GM23338 (cell line): ENCODE measurements around the gene FAF1. TPM values are rescaled to one million over a fixed set of nuclear protein-coding genes. Genes with fewer than 3 reads are reported as not detected.

Source experiments
- ATAC-seq: fragments of 200-7000 bp; cut with Tn5 transposase; 3 replicates; pipeline ENCODE4 v1.9.1; 2020
- DNase-seq: peaks from one replicate; pipeline ENCODE4 v3.0.0-alpha.2; 2015; ENCODE audit warnings: low spot score
- H2AFZ ChIP-seq: fragments of 200-600 bp; sonication (generic); 2 replicates; pipeline ENCODE4 v1.8.0; 2016; ENCODE audit warnings: antibody characterized with exemption, mild to moderate bottlenecking, moderate library complexity
- H3F3A ChIP-seq: fragments of 200-600 bp; sonication (generic); replicated peaks from 2 replicates; pipeline ENCODE4 v1.8.0; 2017; ENCODE audit warnings: antibody characterized with exemption, mixed run types, low read depth
- H3K27ac ChIP-seq: fragments of 200-600 bp; sonication (generic); 2 replicates; pipeline ENCODE4 v1.6.1; 2016; ENCODE audit warnings: low read depth
- H3K27me3 ChIP-seq: fragments of 200-600 bp; sonication (generic); 2 replicates; pipeline ENCODE4 v1.8.0; 2016; ENCODE audit warnings: mild to moderate bottlenecking, mixed run types, moderate library complexity; ENCODE audit not compliant: insufficient read depth
- H3K36me3 ChIP-seq: fragments of 200-600 bp; sonication (generic); 2 replicates; pipeline ENCODE4 v1.8.0; 2016; ENCODE audit warnings: mild to moderate bottlenecking; ENCODE audit not compliant: insufficient read depth
- H3K4me1 ChIP-seq: fragments of 200-600 bp; sonication (generic); 2 replicates; pipeline ENCODE4 v1.8.0; 2016; ENCODE audit warnings: mild to moderate bottlenecking, moderate library complexity; ENCODE audit not compliant: insufficient read depth
- H3K4me2 ChIP-seq: fragments of 200-600 bp; sonication (generic); 2 replicates; pipeline ENCODE4 v1.7.1; 2017; ENCODE audit warnings: mixed run types
- H3K4me3 ChIP-seq: fragments of 200-600 bp; sonication (generic); 2 replicates; pipeline ENCODE4 v1.6.1; 2016; ENCODE audit warnings: mixed run types
- H3K79me2 ChIP-seq: fragments of 200-600 bp; sonication (generic); replicated peaks from 2 replicates; pipeline ENCODE4 v1.8.0; 2017; ENCODE audit warnings: mild to moderate bottlenecking; ENCODE audit not compliant: insufficient read depth
- H3K9me2 ChIP-seq: fragments of 200-600 bp; sonication (generic); 2 replicates; pipeline ENCODE4 v1.8.0; 2017; ENCODE audit not compliant: insufficient read depth
- H4K20me1 ChIP-seq: fragments of 200-600 bp; sonication (generic); replicated peaks from 2 replicates; pipeline ENCODE4 v1.8.0; 2017; ENCODE audit warnings: mild to moderate bottlenecking; ENCODE audit not compliant: insufficient read depth
- H3K27ac Mint-ChIP-seq: 2 replicates; pipeline ENCODE4 v1.8.0; 2020; ENCODE audit warnings: inconsistent platforms, mild to moderate bottlenecking, moderate library complexity, mixed read lengths
- H3K27me3 Mint-ChIP-seq: 3 replicates; pipeline ENCODE4 v1.8.0; 2022; ENCODE audit warnings: low read depth, mild to moderate bottlenecking, moderate library complexity, mixed read lengths, inconsistent platforms; ENCODE audit not compliant: insufficient read depth, poor library complexity
- H3K36me3 Mint-ChIP-seq: 3 replicates; pipeline ENCODE4 v1.8.0; 2021; ENCODE audit warnings: low read depth, mild to moderate bottlenecking, inconsistent platforms, moderate library complexity, mixed read lengths
- H3K4me1 Mint-ChIP-seq: 3 replicates; pipeline ENCODE4 v1.8.0; 2020; ENCODE audit warnings: mild to moderate bottlenecking, inconsistent platforms, mixed read lengths
- H3K4me3 Mint-ChIP-seq: 3 replicates; pipeline ENCODE4 v1.8.0; 2021; ENCODE audit warnings: moderate library complexity, mild to moderate bottlenecking, inconsistent platforms, mixed read lengths
- H3K9me3 Mint-ChIP-seq: 3 replicates; pipeline ENCODE4 v1.8.0; 2020; ENCODE audit warnings: moderate library complexity, mild to moderate bottlenecking, inconsistent platforms, mixed read lengths
- CREB1 ChIP-seq: fragments of 250-450 bp; sonication (Bioruptor Pico); IDR thresholded peaks from 2 replicates; pipeline ENCODE4 v1.5.0; 2020; ENCODE audit warnings: low read depth, mild to moderate bottlenecking, moderate library complexity
- CTCF ChIP-seq, 2 experiments: fragments of 200-600 bp in 1 of 2; sonication (generic) in 1 of 2; conservative IDR thresholded peaks; 2 replicates each; pipeline versions ENCODE4 v1.5.1 to v1.6.1; 2016 to 2017; ENCODE audit warnings: antibody characterized with exemption in 2 of 2, low read depth in 2 of 2, mild to moderate bottlenecking in 2 of 2, moderate library complexity in 1 of 2
- EZH2 ChIP-seq: fragments of 200-600 bp; sonication (generic); IDR thresholded peaks from one replicate; pipeline ENCODE4 v1.8.0; 2017; ENCODE audit warnings: antibody characterized with exemption, mild to moderate bottlenecking, low read depth; ENCODE audit not compliant: unreplicated experiment
- EZH2phosphoT487 ChIP-seq: fragments of 200-600 bp; sonication (generic); IDR thresholded peaks from one replicate; pipeline ENCODE4 v1.8.1; 2018; ENCODE audit warnings: antibody characterized with exemption; ENCODE audit not compliant: unreplicated experiment
- JUNB ChIP-seq: IDR thresholded peaks from one replicate; pipeline ENCODE4 v1.6.1; 2016; ENCODE audit warnings: antibody characterized with exemption; ENCODE audit not compliant: unreplicated experiment
- NANOG ChIP-seq: IDR thresholded peaks from 2 replicates; pipeline ENCODE4 v1.6.1; 2016; ENCODE audit warnings: antibody characterized with exemption, borderline replicate concordance
- POLR2AphosphoS5 ChIP-seq: IDR thresholded peaks from 2 replicates; pipeline ENCODE4 v1.6.1; 2016; ENCODE audit warnings: antibody characterized with exemption, low read depth
- REST ChIP-seq: IDR thresholded peaks from one replicate; pipeline ENCODE4 v1.6.1; 2018; ENCODE audit warnings: antibody characterized with exemption; ENCODE audit not compliant: unreplicated experiment
- STAT1 ChIP-seq: IDR thresholded peaks from one replicate; pipeline ENCODE4 v1.6.1; 2016; ENCODE audit warnings: antibody characterized with exemption; ENCODE audit not compliant: unreplicated experiment
- ZNF114 ChIP-seq: fragments of 250-450 bp; sonication (Bioruptor Pico); IDR thresholded peaks from 2 replicates; pipeline ENCODE4 v1.5.0; 2020; ENCODE audit warnings: mild to moderate bottlenecking, moderate library complexity
- ZNF331 ChIP-seq: fragments of 250-450 bp; sonication (Bioruptor Pico); IDR thresholded peaks from 2 replicates; pipeline ENCODE4 v1.5.0; 2020; ENCODE audit warnings: low read depth, mild to moderate bottlenecking, moderate library complexity
- ZNF462 ChIP-seq: fragments of 250-450 bp; sonication (Bioruptor Pico); IDR thresholded peaks from 2 replicates; pipeline ENCODE4 v1.5.0; 2020; ENCODE audit warnings: mild to moderate bottlenecking, moderate library complexity
- polyA plus RNA-seq: library from polyadenylated mRNA; unstranded; fragments of >200 nt; fragmentation: Nextera tagmentation; extraction: Ambion mirVana; gene quantifications from 2 replicates; pipeline ENCODE4 v1.2.1, GENCODE V29; 2016
- total RNA-seq: library from RNA; depleted of rRNA; stranded (reverse); fragments of >200 nt; shearing (Covaris generic); gene quantifications from 2 replicates; pipeline ENCODE4 v1.2.3, GENCODE V29; 2014
- TF ChIP-seq, protein P1 (sequence below): IDR thresholded peaks from 2 replicates; pipeline ENCODE4 v1.6.1; 2016; ENCODE audit warnings: antibody characterized with exemption

Gene FAF1
- total and polyA plus RNA-seq, 2 experiments from 2014 or later = 24.1 to 53.2 TPM

DNA sequence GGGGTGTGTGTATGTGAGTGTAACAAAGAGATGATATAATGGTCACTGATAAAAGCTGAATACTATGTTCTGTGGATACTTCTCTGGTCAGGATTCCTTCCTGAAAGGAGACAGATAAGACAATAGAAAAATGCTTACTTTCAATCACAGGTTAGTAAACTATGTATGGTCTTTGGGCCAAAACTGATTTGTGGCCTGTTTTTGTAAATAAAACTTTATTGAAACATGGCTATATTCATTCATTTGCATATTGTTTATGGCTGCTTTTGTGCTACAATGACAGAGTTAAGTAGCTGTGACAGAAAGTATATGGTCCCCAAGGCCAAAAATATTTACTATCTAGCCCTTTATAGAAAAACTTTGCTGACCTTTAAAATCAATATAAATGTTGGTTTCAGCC is 454.6 kb downstream of the FAF1 start:
- DNase-seq = no peak
- Histone ChIP-seq H4K20me1 (no peaks in the 10 kb centered on the region), H3K4me1 (no peaks in the 10 kb centered on the region), H3K79me2 (no peaks in the 10 kb centered on the region), H3K9me2 (no peaks in the 10 kb centered on the region), H2AFZ (no peak overlapping the region), H3K27ac (no peak overlapping the region), H3F3A (no peaks in the 10 kb centered on the region), H3K27me3 (no peaks in the 10 kb centered on the region), H3K4me3 (no peak overlapping the region), H3K36me3 (no peaks in the 10 kb centered on the region; the same call in 1 of the 2 replicates), H3K4me2 (no peak overlapping the region)
- Mint-ChIP-seq H3K4me1 (no peaks in the 10 kb centered on the region), H3K9me3 (peaks cover 11% of the 10 kb centered on the region; the same call in 2 of the 3 replicates), H3K27me3 (no peaks in the 10 kb centered on the region), H3K36me3 (peaks cover 18% of the 10 kb centered on the region; the same call in 2 of the 3 replicates), H3K27ac (no peak overlapping the region), H3K4me3 (no peak overlapping the region)
- TF ChIP-seq REST (no peak), ZNF462 (CRISPR knock-in tag) (no peak), EZH2 (no peak), STAT1 (no peak), JUNB (no peak), CTCF (conservative IDR thresholded peaks at IDR 0.05; ENCODE audit: low read depth in 2 of 2) (no peak), NANOG (no peak), ZNF114 (CRISPR knock-in tag) (no peak), EZH2phosphoT487 (no peak), ZNF331 (CRISPR knock-in tag) (no peak), POLR2AphosphoS5 (no peak), CREB1 (CRISPR knock-in tag) (no peak)
- TF ChIP-seq, protein P1, sequence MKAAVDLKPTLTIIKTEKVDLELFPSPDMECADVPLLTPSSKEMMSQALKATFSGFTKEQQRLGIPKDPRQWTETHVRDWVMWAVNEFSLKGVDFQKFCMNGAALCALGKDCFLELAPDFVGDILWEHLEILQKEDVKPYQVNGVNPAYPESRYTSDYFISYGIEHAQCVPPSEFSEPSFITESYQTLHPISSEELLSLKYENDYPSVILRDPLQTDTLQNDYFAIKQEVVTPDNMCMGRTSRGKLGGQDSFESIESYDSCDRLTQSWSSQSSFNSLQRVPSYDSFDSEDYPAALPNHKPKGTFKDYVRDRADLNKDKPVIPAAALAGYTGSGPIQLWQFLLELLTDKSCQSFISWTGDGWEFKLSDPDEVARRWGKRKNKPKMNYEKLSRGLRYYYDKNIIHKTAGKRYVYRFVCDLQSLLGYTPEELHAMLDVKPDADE = no peak
- ATAC-seq = no peak
